GM18498 (cell line): ENCODE data around the gene MOB3B.

ENCODE experiments used
- ATAC-seq: cut with Tn5 transposase; IDR thresholded peaks from one replicate; pipeline ENCODE4 v1.9.1; 2021; ENCODE audit warnings: mild to moderate bottlenecking, moderate library complexity; ENCODE audit not compliant: unreplicated experiment

The MOB3B gene

GRCh38 chr9:27394154-27394825, 135.3 kb downstream of the MOB3B start:
- no peak for ATAC-seq

DNA sequence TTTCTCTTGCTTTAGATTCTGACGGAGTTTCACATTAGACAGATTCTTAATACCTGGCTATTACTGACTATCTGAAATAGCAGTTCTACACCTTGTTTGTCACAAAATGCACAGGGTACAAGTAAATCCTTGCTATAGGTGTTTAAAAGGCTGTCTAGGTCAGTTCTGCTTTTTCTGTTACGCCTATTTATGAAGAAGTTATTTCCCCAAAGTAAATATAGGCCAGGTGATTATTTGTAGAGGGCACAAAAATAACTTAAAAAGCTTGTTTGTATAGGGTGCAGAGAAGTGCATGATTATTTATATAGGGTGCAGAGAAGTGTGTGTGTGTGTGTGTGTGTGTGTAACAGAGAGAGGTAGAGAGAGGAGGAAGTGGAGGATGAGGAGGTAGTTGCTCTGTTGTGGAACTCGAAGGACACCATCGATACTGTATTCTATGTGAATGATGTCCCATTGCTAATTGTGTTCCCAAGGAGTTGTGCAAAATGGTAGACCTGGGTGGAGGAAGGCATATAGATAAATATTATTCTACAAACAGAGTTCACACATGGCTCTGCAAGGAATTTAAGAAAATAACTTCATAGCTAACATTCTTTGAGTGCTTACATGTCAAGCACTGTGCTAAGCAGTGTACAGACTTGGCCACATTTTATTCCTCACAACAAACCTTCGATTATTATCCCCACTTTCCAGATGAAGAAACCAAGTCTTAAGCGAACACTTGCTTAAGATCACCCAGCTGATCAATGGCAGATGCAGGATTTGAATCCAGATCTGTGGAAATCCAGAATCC, 136.4 kb downstream of the MOB3B start:
- ATAC-seq = no peak

DNA sequence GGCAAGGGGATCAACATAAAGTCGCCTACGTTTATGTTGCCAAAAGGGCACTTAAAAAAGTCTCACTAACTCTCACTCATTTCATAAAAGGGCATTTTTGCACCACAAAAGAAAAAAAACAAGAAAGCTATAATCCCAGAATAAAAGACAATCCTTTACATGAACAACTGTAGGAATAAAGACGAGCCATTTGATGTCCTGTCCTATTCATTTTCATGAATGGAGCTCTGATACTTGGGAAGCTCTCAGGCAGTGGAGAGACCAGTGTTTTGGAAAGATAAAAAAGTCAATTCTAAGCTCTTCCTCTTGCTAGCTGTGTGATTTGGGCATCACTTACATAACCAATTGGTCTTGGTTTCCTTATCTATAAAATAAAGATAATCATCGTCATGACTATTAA, 137.2 kb downstream of the MOB3B start:
- no peak for ATAC-seq

- no peak for ATAC-seq
Measured at GRCh38 chr9:27391040-27391895, 138.3 kb downstream of the MOB3B start.

DNA sequence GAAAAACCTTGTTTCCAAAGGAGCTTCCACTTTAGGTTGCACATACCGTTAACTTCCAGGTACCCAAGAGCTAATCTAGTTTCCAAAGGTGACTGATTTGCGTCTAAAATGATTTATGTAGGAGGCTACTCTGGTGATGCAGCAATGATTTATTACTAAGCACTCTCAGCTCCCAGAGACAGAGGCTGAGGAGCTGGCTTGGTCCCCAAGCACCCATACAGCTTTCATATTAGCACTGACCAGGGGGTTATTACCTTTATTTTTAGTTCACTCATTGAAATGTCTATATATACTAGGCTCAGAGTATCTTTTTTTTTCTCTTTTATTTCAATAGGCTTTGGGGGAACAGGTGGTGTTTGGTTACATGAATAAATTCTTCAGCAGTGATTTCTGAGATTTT, 141.5 kb downstream of the MOB3B start:
- ATAC-seq = no peak

DNA sequence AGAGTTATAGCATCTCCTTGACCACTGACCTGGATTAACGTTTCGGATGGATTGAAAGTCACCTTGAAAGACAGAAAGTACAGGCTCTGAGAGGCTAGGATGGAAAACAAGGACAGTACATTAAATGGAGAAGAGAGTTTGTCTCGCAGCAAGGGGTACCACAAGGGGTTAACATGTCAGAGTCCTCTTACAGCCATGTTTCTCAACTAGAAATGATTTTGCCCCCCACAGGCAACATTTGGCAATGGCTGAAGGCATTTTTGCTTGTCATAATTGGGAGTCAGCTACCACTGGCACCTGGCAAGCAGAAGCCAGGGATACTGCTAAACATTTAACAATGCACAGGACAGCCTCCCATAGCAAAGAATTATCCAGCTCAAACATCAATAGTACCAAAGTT, 141.9 kb downstream of the MOB3B start:
- no peak for ATAC-seq

- no peak for ATAC-seq
Measured at GRCh38 chr9:27386571-27387091, 143.0 kb downstream of the MOB3B start.

- ATAC-seq = no peak
Measured at GRCh38 chr9:27385606-27386322, 143.8 kb downstream of the MOB3B start.

DNA sequence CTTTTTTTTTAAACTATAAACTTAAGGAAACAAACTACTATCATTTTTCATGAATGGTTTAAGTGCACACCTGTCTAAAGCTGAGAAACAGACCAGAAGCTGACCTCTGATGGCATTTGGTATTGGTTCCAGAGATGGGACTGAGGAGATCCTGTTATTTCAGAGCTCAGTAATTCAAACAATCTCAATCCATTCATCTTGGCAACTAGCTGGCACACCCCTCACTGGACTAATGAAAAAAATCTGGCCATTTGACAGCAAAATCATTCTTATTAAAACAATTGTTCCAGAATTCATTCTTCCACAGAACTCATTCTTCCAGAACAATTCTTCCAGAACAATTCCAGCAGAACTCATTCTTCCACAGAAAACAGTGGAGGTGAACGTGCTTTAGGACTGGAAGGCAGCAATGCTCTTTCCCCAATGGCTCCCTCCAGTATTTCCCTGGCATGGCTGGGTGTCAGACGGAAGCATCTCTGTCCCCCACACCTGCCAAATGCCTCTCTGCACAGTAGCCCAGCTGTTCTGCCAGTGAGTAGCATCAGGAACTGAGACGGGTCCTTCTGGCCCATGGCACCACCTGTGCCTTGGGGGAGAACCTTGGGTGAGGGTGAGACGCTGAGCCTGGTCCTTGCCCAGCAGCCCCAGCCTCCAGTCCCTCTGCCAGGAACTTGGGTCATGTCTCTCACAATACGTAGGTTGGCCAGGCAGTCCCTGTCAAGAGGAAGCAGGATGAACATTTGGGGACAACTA, 145.2 kb downstream of the MOB3B start:
- ATAC-seq = no peak

DNA sequence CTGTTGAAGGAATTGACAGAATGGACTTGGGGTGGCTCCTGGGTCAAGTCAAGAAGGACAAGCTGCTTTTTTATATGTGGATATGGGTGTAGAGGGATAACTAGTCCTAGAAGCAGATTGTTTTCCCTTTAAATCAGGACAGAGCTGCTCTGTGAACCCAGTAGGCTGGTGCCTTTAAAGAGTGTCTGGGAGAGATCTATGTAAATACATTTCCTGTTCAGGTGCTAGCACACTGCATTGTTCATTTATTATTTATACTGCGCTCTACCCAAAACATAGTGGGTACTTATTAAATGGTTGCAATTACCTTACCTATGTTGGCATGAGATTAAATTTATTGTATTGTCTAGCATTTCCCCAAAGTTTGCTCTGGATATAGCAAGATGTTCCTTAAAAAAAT, 146.1 kb downstream of the MOB3B start:
- ATAC-seq = no peak

DNA sequence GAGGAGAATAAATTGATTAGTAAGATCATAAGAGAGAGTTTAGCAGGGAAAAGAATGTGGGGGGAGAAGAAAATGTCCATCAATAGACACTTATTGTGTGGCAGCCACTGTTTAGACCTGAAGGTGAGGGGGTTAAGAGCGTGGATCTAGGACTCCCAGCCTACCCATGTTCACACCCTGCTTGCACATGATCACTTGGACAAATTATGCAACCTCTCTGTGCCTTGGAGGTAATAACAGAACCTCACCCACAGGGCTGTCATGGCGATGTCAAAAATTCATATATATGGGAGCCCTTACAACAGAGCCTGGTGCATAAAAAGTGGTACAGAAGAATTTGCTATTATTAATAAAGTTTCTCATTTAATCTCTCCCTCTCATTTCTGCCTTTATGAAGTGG, 146.6 kb downstream of the MOB3B start:
- no peak for ATAC-seq

DNA sequence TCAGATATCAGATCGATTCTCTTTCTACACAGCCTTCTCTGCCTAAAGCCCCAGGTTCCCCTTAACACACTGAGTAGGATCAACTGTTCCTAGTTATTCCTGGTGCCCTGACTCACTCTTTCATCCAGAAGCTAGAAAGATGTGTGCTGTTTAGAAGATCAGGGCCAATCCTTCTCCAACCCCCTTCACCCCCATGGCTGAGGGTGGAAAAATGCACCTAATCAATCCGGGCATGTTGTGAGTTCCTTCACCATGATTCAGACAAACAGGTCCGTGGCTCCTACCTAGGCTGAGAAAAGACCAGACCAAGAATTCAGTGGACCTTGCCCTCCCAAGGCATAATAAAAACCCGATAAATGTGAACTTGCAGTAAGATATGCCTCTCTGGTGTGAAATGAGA, 147.3 kb downstream of the MOB3B start:
- no peak for ATAC-seq

- ATAC-seq = peak; percentile 22
Measured at GRCh38 chr9:27379311-27380251, 150.0 kb downstream of the MOB3B start.

DNA sequence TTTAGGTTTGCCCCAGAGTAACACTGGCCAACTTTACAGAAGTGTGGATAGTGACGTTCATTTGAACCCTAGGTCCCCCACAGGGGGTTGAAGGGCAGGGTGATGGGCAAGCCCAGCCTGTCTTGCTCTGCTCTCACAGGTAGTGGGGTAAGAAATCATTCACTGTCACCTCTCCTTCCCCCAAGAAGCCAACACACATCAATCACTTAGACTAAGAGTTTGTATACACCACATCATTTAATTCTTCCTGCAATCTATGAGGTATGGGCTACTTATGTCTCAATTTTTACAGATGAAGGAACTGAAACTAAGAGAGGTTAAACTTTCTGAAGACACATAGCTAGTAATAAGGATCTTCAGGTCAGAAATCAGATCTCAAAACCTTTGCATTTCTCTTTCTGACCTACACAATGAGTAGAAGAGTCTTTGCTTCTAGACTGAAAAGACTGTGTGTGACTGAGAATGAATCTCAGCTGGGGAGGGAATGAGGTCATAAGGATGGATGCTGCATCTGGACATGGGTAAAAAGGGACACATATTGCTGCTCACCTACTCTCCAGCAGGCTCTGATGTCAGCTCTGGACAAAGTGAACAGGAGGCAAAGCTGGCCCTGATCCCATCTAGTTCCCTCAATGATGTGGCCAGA, 151.7 kb downstream of the MOB3B start:
- peak; percentile 84 for ATAC-seq

GRCh38 chr9:27377147-27377807, 152.3 kb downstream of the MOB3B start:
- ATAC-seq = peak; percentile 43

DNA sequence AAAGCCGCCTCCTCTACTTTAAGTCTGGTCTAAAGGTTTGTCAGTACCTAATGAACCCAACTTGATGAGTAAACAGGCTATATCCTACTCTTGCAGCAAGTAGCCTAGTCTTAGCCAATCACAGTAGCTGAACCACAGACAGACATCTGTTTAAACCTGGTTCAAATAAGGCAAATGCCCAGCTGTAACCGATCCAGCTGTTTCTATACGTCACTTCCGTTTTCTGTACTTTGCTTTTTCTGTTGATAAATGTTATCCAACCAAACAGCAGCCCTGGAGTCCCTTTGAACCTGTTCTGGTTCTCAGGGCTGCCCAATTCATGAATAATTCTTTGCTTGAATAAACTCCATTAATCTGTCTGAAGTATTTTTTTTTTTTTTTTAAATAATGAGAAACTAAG, 155.8 kb downstream of the MOB3B start:
- no peak for ATAC-seq

DNA sequence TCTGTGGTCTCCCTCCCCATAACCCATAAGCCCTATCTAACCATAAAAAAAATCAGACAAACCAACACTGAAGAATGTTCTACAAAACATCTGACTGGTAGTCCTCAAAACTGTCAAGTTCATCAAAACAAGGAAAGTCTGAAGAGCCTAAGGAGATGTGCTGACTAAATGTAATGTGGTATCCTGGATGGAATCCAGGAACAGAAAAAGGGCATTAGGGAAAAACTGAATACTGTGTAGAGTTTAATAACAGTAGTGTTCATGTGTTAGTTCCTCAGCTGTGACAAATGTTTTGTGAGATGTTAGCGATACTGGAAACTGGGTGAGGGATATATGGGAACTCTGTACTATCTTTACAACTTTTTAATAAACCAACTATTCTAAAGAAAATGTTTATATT, 157.0 kb downstream of the MOB3B start:
- ATAC-seq = no peak

GRCh38 chr9:27371382-27371781, 158.2 kb downstream of the MOB3B start:
- no peak for ATAC-seq
